Brain microvascular endothelial cell (primary cell): Measurements from ENCODE around the gene IFIT3.
A peak's percentile ranks its signal among the peaks of the same experiment; 100 is the strongest.

Experiments
- DNase-seq: peaks from one replicate; pipeline ENCODE4 v3.0.0-alpha.2; 2020
- H3K27ac ChIP-seq: fragments of 250-450 bp; sonication (Bioruptor Pico); 2 replicates; pipeline ENCODE4 v1.5.1; 2020; ENCODE audit warnings: mild to moderate bottlenecking, moderate library complexity
- H3K27me3 ChIP-seq: fragments of 250-450 bp; sonication (Bioruptor Pico); replicated peaks from 2 replicates; pipeline ENCODE4 v1.5.1; 2020; ENCODE audit warnings: mild to moderate bottlenecking
- H3K36me3 ChIP-seq: fragments of 250-450 bp; sonication (Bioruptor Pico); replicated peaks from 2 replicates; pipeline ENCODE4 v1.5.1; 2020; ENCODE audit warnings: mild to moderate bottlenecking
- H3K4me3 ChIP-seq: 2 replicates; pipeline ENCODE4 v1.5.1; 2011; ENCODE audit warnings: low read depth, mild to moderate bottlenecking, control low read depth, low read length, moderate library complexity
- CTCF ChIP-seq: IDR thresholded peaks from 2 replicates; pipeline ENCODE4 v1.5.1; 2011; ENCODE audit warnings: low read depth, mild to moderate bottlenecking, moderate library complexity, low read length, control low read depth, inconsistent platforms; ENCODE audit errors: missing control alignments
- in situ Hi-C: cut with HindIII; loops from 2 replicates; pipeline ENCODE4 v1.10.0; 2017; ENCODE audit warnings: low sequenced_read_pairs, low pct_ligation_motif_present

IFIT3 gene

GRCh38 chr10:89363729-89364442, 36.1 kb downstream of the IFIT3 start:
- no peaks in the 10 kb centered on the region for H3K27me3 ChIP-seq
- no peak for DNase-seq
- no peak for TF ChIP-seq CTCF
- no peaks in the 10 kb centered on the region for H3K36me3 ChIP-seq
- in situ Hi-C loops = no loop called here
- H3K4me3 ChIP-seq = no peak overlapping the region
- no peak overlapping the region for H3K27ac ChIP-seq

DNA sequence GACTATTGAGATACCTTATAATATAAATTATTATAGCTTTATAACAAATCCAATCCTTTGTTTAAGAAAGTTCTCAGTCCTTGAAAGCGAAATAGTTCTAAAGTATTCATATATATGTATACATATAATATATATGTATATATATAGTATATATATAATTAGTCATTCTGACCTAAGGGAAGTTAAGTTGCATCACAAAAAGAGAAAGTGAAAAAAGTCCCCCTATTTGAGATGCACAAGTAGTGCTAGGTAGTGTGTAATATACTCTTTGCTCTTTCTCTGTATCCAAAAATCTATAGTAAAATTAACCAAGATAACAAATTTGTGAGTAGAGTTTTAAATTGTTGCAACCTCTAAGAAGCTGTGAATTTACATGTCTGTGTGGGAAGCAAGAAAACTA, 36.7 kb downstream of the IFIT3 start:
- DNase-seq = no peak
- in situ Hi-C loops = no loop called here
- no peak for TF ChIP-seq CTCF
- Histone ChIP-seq H3K4me3 (no peak overlapping the region), H3K36me3 (no peaks in the 10 kb centered on the region), H3K27ac (no peak overlapping the region), H3K27me3 (no peaks in the 10 kb centered on the region)

DNA sequence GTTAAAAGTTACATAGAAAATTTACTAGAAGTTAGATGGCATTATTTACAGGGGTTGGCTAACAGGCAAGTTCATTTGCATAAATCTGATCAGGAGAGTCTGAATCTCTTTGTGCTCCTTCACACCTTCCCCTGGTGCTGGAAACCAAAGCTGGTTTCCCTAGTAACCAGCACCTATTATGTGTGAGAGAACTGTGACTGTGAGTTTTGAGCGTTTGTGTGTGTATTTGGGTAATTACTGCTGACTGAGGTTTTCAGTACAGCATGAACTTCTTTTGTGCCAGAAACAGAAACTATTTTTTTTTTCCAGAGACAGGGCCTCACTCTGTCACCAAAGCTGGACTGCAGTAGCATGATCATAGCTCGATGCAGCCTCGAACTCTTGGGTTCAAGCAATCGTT, 39.7 kb downstream of the IFIT3 start:
- H3K36me3 ChIP-seq = no peaks in the 10 kb centered on the region
- no peak for TF ChIP-seq CTCF
- in situ Hi-C loops = no loop called here

GRCh38 chr10:89368129-89368528, 40.3 kb downstream of the IFIT3 start:
- TF ChIP-seq CTCF = no peak
- Histone ChIP-seq H3K4me3 (no peak overlapping the region), H3K36me3 (no peaks in the 10 kb centered on the region), H3K27me3 (no peaks in the 10 kb centered on the region), H3K27ac (no peak overlapping the region)
- in situ Hi-C loops = no loop called here
- DNase-seq = no peak

More for the DNA sequence above, 39.7 kb downstream of the IFIT3 start:
- H3K27ac ChIP-seq = no peak overlapping the region
- no peak overlapping the region for H3K4me3 ChIP-seq
- H3K27me3 ChIP-seq = no peaks in the 10 kb centered on the region
- DNase-seq = no peak

- no peak overlapping the region for H3K27ac ChIP-seq
- H3K4me3 ChIP-seq = no peak overlapping the region
- no peaks in the 10 kb centered on the region for H3K36me3 ChIP-seq
- peak; percentile 48 for DNase-seq
- in situ Hi-C loops = no loop called here
- peak; percentile 63 for TF ChIP-seq CTCF
- no peaks in the 10 kb centered on the region for H3K27me3 ChIP-seq
Observed at GRCh38 chr10:89369156-89370105, 41.6 kb downstream of the IFIT3 start.
